Uterus (tissue), 4 donors: Measurements from ENCODE around the gene NCAM1. TPM values are rescaled to one million over a fixed set of nuclear protein-coding genes. Genes with fewer than 3 reads are reported as not detected.
A peak's percentile ranks its signal among the peaks of the same experiment; 100 is the strongest.

Source experiments
- DNase-seq, 2 donors: peaks; one replicate each; pipeline ENCODE4 v3.0.0-alpha.2; 2019 to 2020
- H3K27ac ChIP-seq, 2 donors: fragments of 200-600 bp; sonication (generic); 1 replicate in 1 of 2; 2 replicates in 1 of 2; pipeline ENCODE4 v1.5.1; 2016 to 2018
- H3K27me3 ChIP-seq, 2 donors: fragments of 200-600 bp; sonication (generic); one replicate each; pipeline ENCODE4 v1.5.1; 2018 to 2019; ENCODE audit warnings: control low read depth in 1 of 2
- H3K36me3 ChIP-seq, 2 donors: fragments of 200-600 bp; sonication (generic); one replicate each; pipeline ENCODE4 v1.5.1; 2019; ENCODE audit warnings: control low read depth in 1 of 2
- H3K4me1 ChIP-seq, 2 donors: fragments of 200-600 bp; sonication (generic); one replicate each; pipeline ENCODE4 v1.5.1; 2018 to 2019; ENCODE audit warnings: control low read depth in 1 of 2
- H3K4me3 ChIP-seq, 2 donors: fragments of 200-600 bp; sonication (generic); 1 replicate in 1 of 2; 2 replicates in 1 of 2; pipeline ENCODE4 v1.5.1; 2018 to 2019; ENCODE audit warnings: mild to moderate bottlenecking in 1 of 2
- H3K9me3 ChIP-seq, 2 donors: fragments of 200-600 bp; sonication (generic); one replicate each; pipeline ENCODE4 v1.5.1; 2019; ENCODE audit warnings: control low read depth in 1 of 2
- CTCF ChIP-seq, 4 experiments: fragments of 200-600 bp in 2 of 4; fragments of 450-650 bp in 2 of 4; sonication (generic) in 2 of 4; IDR thresholded peaks; one replicate each; pipeline ENCODE4 v1.5.1; 2016 to 2019; ENCODE audit warnings: antibody characterized with exemption in 4 of 4, mild to moderate bottlenecking in 2 of 4, moderate library complexity in 1 of 4
- POLR2A ChIP-seq, 2 donors: fragments of 450-650 bp; IDR thresholded peaks; one replicate each; pipeline ENCODE4 v1.6.1; 2016; ENCODE audit warnings: antibody characterized with exemption in 2 of 2, mild to moderate bottlenecking in 1 of 2, moderate library complexity in 1 of 2
- intact Hi-C: fragments of 100-400 bp; cut with DNase I; formaldehyde crosslinking; loops from one replicate; pipeline ENCODE4 v1.15.1; 2023; ENCODE audit warnings: low total_unique reads
- total RNA-seq, 4 donors: library from RNA; depleted of rRNA in 3 of 4; stranded (reverse); fragments of >200 nt in 3 of 4; gene quantifications; one replicate each; pipeline versions ENCODE4 v1.1.0 to v1.2.4, GENCODE V29; 2014 to 2023
- donor health status: DM: yes; HTN: yes; CAD: no.

Gene NCAM1
- total RNA-seq, 4 donors from 2014 or later, result 54.4 to 210 (median 171) TPM

GRCh38 chr11:113159988-113160807 is 199.0 kb downstream of the NCAM1 start:
- peak; percentile 63 to 65 for DNase-seq
- Histone ChIP-seq H3K4me1 (peaks cover 3 to 7% of the 10 kb centered on the region in 2 donors), H3K4me3 (no peak overlapping the region), H3K36me3 (no peaks in the 10 kb centered on the region), H3K27ac (peak overlapping the region; percentile 10 to 48), H3K9me3 (no peaks in the 10 kb centered on the region), H3K27me3 (no peaks in the 10 kb centered on the region)
- intact Hi-C loops, result no loop called here
- no peak for TF ChIP-seq POLR2A (IDR thresholded peaks at IDR 0.05)
- TF ChIP-seq CTCF (IDR thresholded peaks at IDR 0.05), result no peak

GRCh38 chr11:113160808-113161124 is 199.5 kb downstream of the NCAM1 start:
- no peak overlapping the region for H3K4me3 ChIP-seq
- no peak for DNase-seq
- no peaks in the 10 kb centered on the region for H3K36me3 ChIP-seq
- H3K27me3 ChIP-seq, result no peaks in the 10 kb centered on the region
- intact Hi-C loops, result no loop called here
- peaks cover 3 to 7% of the 10 kb centered on the region in 2 donors for H3K4me1 ChIP-seq
- no peaks in the 10 kb centered on the region for H3K9me3 ChIP-seq
- TF ChIP-seq CTCF (IDR thresholded peaks at IDR 0.05) (no peak), POLR2A (IDR thresholded peaks at IDR 0.05) (no peak)
- H3K27ac ChIP-seq, result peak overlapping the region; percentile 10 to 30

GRCh38 chr11:113161711-113162591 is 200.7 kb downstream of the NCAM1 start:
- Histone ChIP-seq H3K4me1 (peaks cover 3 to 7% of the 10 kb centered on the region in 2 donors), H3K27me3 (no peaks in the 10 kb centered on the region), H3K9me3 (no peaks in the 10 kb centered on the region), H3K4me3 (no peak overlapping the region), H3K27ac (peak overlapping the region; percentile 0 to 28), H3K36me3 (no peaks in the 10 kb centered on the region)
- TF ChIP-seq POLR2A (IDR thresholded peaks at IDR 0.05) (no peak), CTCF (IDR thresholded peaks at IDR 0.05) (no peak)
- no peak for DNase-seq
- intact Hi-C loops, result no loop called here

DNA sequence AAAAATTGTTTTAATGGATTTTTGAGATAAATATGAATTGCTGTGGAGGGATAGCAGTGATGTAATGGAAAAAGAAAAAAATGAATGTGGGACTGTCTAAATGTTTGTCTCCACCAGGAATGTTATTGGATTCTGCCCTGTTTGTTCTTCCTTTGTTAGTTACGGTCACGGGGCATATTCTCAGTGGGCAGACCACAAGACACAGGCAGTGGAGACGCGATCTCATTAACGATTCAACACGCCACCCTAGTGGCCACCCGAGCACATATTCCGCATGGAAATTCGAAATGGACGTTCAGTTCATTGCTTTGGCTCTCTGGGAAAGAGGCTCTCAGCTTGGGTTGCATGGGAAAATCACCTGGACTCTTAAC is 201.4 kb downstream of the NCAM1 start:
- TF ChIP-seq POLR2A (IDR thresholded peaks at IDR 0.05), result no peak
- no peak for TF ChIP-seq CTCF (IDR thresholded peaks at IDR 0.05)
- intact Hi-C loops, result no loop called here
- Histone ChIP-seq H3K27me3 (no peaks in the 10 kb centered on the region), H3K4me3 (no peak overlapping the region), H3K36me3 (no peaks in the 10 kb centered on the region), H3K4me1 (peaks cover 3 to 7% of the 10 kb centered on the region in 2 donors), H3K9me3 (no peaks in the 10 kb centered on the region), H3K27ac (no peak overlapping the region)
- DNase-seq, result no peak
